CD8-positive, alpha-beta memory T cell (primary cell): ENCODE results near the gene CST8. TPM values are rescaled to one million over a fixed set of nuclear protein-coding genes. Genes with fewer than 3 reads are reported as not detected.
A peak's percentile ranks its signal among the peaks of the same experiment; 100 is the strongest.

Experiments
- CTCF ChIA-PET: fragments of 350-600 bp; sonication (Branson Sonifier 250); formaldehyde crosslinking; loops from one replicate; lab custom pipeline; 2021; ENCODE audit warnings: antibody characterized with exemption; lab: Charles Lee
- POLR2A ChIA-PET: fragments of 350-600 bp; sonication (Branson Sonifier 250); formaldehyde crosslinking; loops from one replicate; lab custom pipeline; 2021; ENCODE audit warnings: antibody characterized with exemption; lab: Charles Lee
- DNase-seq, 5 donors: peaks; one replicate each; pipeline versions ENCODE4 v3.0.0 to v3.0.0-alpha.2; 2020 to 2022; ENCODE audit warnings: mixed read lengths in 1 of 5
- H3K27ac ChIP-seq: one replicate; pipeline ENCODE4 v1.7.0; 2013; ENCODE audit warnings: low read depth, mild to moderate bottlenecking, low read length, moderate library complexity
- H3K27me3 ChIP-seq: 2 replicates; pipeline ENCODE4 v1.7.0; 2013; ENCODE audit warnings: low read length, mild to moderate bottlenecking; ENCODE audit not compliant: insufficient read depth, poor library complexity, severe bottlenecking
- H3K36me3 ChIP-seq: 2 replicates; pipeline ENCODE4 v1.7.0; 2013; ENCODE audit warnings: mild to moderate bottlenecking, low read length, moderate library complexity; ENCODE audit not compliant: insufficient read depth
- H3K4me1 ChIP-seq: 2 replicates; pipeline ENCODE4 v1.7.0; 2013; ENCODE audit warnings: mild to moderate bottlenecking, low read length, moderate library complexity; ENCODE audit not compliant: insufficient read depth
- H3K4me3 ChIP-seq: 2 replicates; pipeline ENCODE4 v1.7.0; 2013; ENCODE audit warnings: mild to moderate bottlenecking, low read length
- H3K9me3 ChIP-seq: 2 replicates; pipeline ENCODE4 v1.7.0; 2013; ENCODE audit warnings: mild to moderate bottlenecking, low read length
- H3K27ac Mint-ChIP-seq, 8 donors: one replicate each; pipeline ENCODE4 v1.8.0; 2020 to 2021; ENCODE audit warnings: mixed read lengths in 8 of 8, mild to moderate bottlenecking in 6 of 8, inconsistent platforms in 3 of 8, moderate library complexity in 3 of 8
- H3K27me3 Mint-ChIP-seq, 2 donors: one replicate each; pipeline ENCODE4 v1.8.0; 2020 to 2021; ENCODE audit warnings: mixed read lengths in 2 of 2, mild to moderate bottlenecking in 1 of 2, moderate library complexity in 1 of 2
- H3K36me3 Mint-ChIP-seq, 3 donors: one replicate each; pipeline ENCODE4 v1.8.0; 2020 to 2021; ENCODE audit warnings: mixed read lengths in 3 of 3, inconsistent platforms in 1 of 3, mild to moderate bottlenecking in 1 of 3
- H3K4me1 Mint-ChIP-seq, 3 donors: one replicate each; pipeline ENCODE4 v1.8.0; 2020 to 2021; ENCODE audit warnings: mixed read lengths in 3 of 3, inconsistent platforms in 1 of 3, mild to moderate bottlenecking in 1 of 3
- H3K4me3 Mint-ChIP-seq, 7 donors: one replicate each; pipeline ENCODE4 v1.8.0; 2020 to 2021; ENCODE audit warnings: mixed read lengths in 7 of 7, mild to moderate bottlenecking in 6 of 7, moderate library complexity in 4 of 7, inconsistent platforms in 2 of 7
- H3K9me3 Mint-ChIP-seq, 5 donors: one replicate each; pipeline ENCODE4 v1.8.0; 2020 to 2022; ENCODE audit warnings: mixed read lengths in 5 of 5, mild to moderate bottlenecking in 3 of 5, moderate library complexity in 2 of 5, inconsistent platforms in 1 of 5
- polyA plus RNA-seq: library from polyadenylated mRNA; unstranded; fragments of 300-500 nt; fragmentation: Illumina TruSeq; gene quantifications from one replicate; pipeline ENCODE4 v1.2.3, GENCODE V29; 2021
- total RNA-seq, 2 experiments: library from RNA; stranded (reverse); gene quantifications; one replicate each; pipeline ENCODE4 v1.2.3, GENCODE V29; 2021

Gene CST8, protein sequence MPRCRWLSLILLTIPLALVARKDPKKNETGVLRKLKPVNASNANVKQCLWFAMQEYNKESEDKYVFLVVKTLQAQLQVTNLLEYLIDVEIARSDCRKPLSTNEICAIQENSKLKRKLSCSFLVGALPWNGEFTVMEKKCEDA
- total RNA-seq (not detected), polyA plus RNA-seq (not detected)

DNA sequence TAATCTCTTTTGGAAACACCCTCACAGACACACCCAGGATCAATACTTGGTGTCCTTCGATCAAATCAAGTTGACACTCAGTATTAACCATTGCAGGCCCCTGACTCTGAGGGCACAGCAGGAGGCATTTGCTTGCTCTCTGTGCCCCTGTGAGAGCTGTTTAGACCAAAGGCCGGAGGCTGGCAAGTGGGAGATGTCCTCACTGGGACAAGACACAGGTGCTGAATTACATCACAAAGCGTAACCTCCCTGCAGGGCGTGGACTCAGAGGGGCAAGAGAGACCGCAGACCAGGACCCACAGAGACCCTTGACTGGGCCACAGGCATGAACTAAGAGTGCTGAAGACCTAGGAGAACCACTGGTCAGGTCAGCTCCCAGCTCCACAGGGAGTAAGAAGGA, at the start of gene CST8:
CST8 (plus strand) TSS at position 301 of the 400 bp plus-strand sequence. CDS start 551 bp downstream, outside the sequence.
- H3K4me3 Mint-ChIP-seq, result no peak within 1 kb of the TSS
- CTCF ChIA-PET, result no interaction called here
- no peaks in the 10 kb centered on the region for H3K4me1 Mint-ChIP-seq

DNA sequence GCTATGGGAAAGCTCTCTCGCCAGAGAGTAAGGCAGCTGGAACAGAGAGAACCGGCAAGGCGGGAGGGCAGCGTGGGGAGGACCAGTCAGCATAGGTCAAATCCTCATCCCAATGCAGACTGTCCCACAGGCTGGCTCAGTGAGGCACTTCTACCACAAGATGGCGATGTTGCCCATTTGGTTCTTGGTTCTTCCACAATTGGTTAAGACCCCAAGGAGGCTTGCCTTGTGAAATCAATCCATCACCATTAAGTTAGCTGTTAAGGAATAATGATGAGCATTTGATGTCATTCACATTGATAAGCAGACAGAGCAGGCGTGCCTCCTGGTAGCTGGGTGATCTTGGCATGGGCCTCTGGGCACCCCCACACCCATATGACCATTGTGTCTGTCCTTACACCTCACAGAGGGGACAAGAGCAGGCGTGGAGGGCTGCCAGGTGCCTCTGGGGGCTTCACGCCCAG, 49.0 kb upstream of the CST8 start:
- no peaks in the 10 kb centered on the region for H3K4me1 ChIP-seq
- no peak overlapping the region for H3K27ac ChIP-seq
- H3K9me3 Mint-ChIP-seq, result no peaks in the 10 kb centered on the region
- no peaks in the 10 kb centered on the region for H3K36me3 Mint-ChIP-seq
- no peaks in the 10 kb centered on the region for H3K9me3 ChIP-seq
- H3K4me1 Mint-ChIP-seq, result peaks cover 0 to 4% (median 0%) of the 10 kb centered on the region in 3 donors
- ChIA-PET POLR2A (no interaction called here), CTCF (interaction anchor here (0.7 to 3.9 kb wide), 20 partner anchors 8 to 170 kb away, joined by 3 to 22 read pairs (median 4); partner anchors contain the start of genes CST11 and NAPB)
- no peak overlapping the region for H3K4me3 ChIP-seq
- H3K27ac Mint-ChIP-seq, result no peak overlapping the region
- H3K36me3 ChIP-seq, result no peaks in the 10 kb centered on the region
- no peaks in the 10 kb centered on the region for H3K27me3 ChIP-seq
- peaks cover 0 to 2% of the 10 kb centered on the region in 2 donors for H3K27me3 Mint-ChIP-seq
- no peak overlapping the region for H3K4me3 Mint-ChIP-seq
- peak; percentile 41 to 73 (median 47) for DNase-seq

More for the DNA sequence above, at the start of gene CST8:
- Mint-ChIP-seq H3K27ac (peak within 1 kb of the TSS in 1 of 8 donors; percentile 18), H3K27me3 (peaks cover 0 to 1% of the 10 kb centered on the region in 2 donors), H3K9me3 (peaks cover 0 to 3% (median under 1%) of the 10 kb centered on the region in 5 donors), H3K36me3 (no peaks in the 10 kb centered on the region)
- no peaks in the 10 kb centered on the region for H3K36me3 ChIP-seq
- no peaks in the 10 kb centered on the region for H3K4me1 ChIP-seq
- no peaks in the 10 kb centered on the region for H3K27me3 ChIP-seq
- POLR2A ChIA-PET, result no interaction called here
- H3K9me3 ChIP-seq, result no peaks in the 10 kb centered on the region
- no peak within 1 kb of the TSS for H3K4me3 ChIP-seq
- no peak for DNase-seq
- H3K27ac ChIP-seq, result no peak within 1 kb of the TSS

DNA sequence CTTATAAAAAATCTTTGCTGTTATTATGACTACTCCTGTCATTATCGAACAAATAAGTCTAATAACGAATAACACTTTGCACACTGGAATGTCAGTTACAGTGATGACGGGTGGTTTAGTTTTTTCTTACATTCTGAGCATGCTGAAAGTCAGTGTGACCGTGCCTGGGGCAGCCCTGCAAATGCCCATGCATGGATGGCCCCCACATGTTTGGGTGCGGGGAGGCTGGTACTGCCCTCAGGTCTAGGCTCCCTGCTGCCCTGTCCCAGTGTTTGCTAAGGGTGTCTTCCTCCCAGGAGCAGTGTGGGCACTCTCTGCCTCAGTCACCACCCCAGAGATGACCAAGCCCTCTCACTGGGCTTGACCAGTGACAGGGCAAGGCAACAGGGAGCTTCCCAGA, 48.5 kb upstream of the CST8 start:
- no peaks in the 10 kb centered on the region for H3K27me3 ChIP-seq
- H3K9me3 ChIP-seq, result no peaks in the 10 kb centered on the region
- ChIA-PET POLR2A (no interaction called here), CTCF (interaction anchor here (0.7 to 3.9 kb wide), 21 partner anchors 8 to 169 kb away, joined by 3 to 22 read pairs (median 4); partner anchors contain the start of genes CST11 and NAPB)
- no peak overlapping the region for H3K27ac ChIP-seq
- Mint-ChIP-seq H3K4me3 (no peak overlapping the region), H3K36me3 (no peaks in the 10 kb centered on the region), H3K27ac (peak overlapping the region in 1 of 8 donors; percentile 23), H3K4me1 (peaks cover 0 to 4% (median 0%) of the 10 kb centered on the region in 3 donors), H3K27me3 (peaks cover 0 to 2% of the 10 kb centered on the region in 2 donors), H3K9me3 (no peaks in the 10 kb centered on the region)
- H3K4me1 ChIP-seq, result no peaks in the 10 kb centered on the region
- no peak for DNase-seq
- H3K4me3 ChIP-seq, result no peak overlapping the region
- no peaks in the 10 kb centered on the region for H3K36me3 ChIP-seq

DNA sequence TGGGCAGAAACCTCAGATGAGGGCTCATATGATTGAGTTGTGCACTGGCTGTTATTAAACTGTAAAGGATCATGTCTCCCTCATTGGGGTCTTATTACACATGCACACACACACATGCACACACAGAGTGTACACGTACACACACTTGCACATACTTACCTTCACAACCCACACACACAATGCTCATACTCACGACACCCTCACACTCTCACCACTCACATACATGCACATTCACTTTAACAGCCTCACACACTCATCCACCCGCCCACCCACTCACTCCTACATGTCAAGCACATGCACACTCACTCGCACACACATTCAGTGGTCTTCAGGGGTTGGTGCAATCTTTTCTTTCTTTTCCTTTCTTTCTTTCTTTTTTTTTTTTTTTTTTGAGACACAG, 46.1 kb upstream of the CST8 start:
- no peaks in the 10 kb centered on the region for H3K9me3 Mint-ChIP-seq
- ChIA-PET CTCF (no interaction called here), POLR2A (no interaction called here)
- H3K4me3 Mint-ChIP-seq, result no peak overlapping the region
- H3K9me3 ChIP-seq, result no peaks in the 10 kb centered on the region
- no peaks in the 10 kb centered on the region for H3K36me3 ChIP-seq
- no peaks in the 10 kb centered on the region for H3K27me3 ChIP-seq
- DNase-seq, result no peak
- no peaks in the 10 kb centered on the region for H3K4me1 ChIP-seq
- peak overlapping the region in 1 of 8 donors; percentile 4 for H3K27ac Mint-ChIP-seq
- H3K36me3 Mint-ChIP-seq, result no peaks in the 10 kb centered on the region
- H3K27ac ChIP-seq, result no peak overlapping the region
- H3K4me3 ChIP-seq, result no peak overlapping the region
- H3K27me3 Mint-ChIP-seq, result peaks cover 0 to 2% of the 10 kb centered on the region in 2 donors
- H3K4me1 Mint-ChIP-seq, result peaks cover 7 to 11% (median 7%) of the 10 kb centered on the region in 3 donors

DNA sequence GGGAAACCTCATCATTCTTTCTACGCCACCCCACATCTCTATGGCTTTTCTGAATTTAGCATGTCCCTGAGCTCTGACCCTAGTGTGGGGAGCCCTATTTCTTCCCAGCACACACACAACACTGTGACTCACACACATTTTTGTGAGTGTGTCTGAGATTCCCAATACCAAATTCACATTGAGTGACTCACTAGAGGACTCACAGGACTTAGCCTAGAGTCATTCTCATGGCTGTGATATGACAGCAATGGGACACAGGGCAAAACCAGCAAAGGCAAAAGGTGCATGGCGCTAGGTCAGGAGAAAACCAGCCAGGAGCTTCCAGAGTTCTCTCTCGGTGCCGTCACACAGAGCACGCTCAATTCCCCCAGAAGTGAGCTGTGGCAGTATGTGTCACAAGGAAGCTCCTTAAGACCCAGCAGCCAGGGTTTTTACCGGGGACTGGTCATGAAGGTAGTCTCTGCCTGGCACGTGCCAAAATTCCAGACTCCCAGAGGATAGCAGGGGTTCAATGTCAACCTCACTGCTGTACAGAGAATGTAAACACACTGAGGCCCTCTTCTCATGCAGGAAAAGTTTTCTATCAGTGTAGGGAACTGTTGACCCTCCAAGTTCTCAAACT, 45.2 kb upstream of the CST8 start:
- Mint-ChIP-seq H3K27ac (peak overlapping the region in 2 of 8 donors; percentile 11 to 82), H3K4me3 (no peak overlapping the region), H3K9me3 (no peaks in the 10 kb centered on the region), H3K27me3 (peaks cover 0 to 2% of the 10 kb centered on the region in 2 donors), H3K36me3 (no peaks in the 10 kb centered on the region), H3K4me1 (peaks cover 7 to 14% (median 8%) of the 10 kb centered on the region in 3 donors)
- Histone ChIP-seq H3K9me3 (no peaks in the 10 kb centered on the region), H3K4me1 (no peaks in the 10 kb centered on the region), H3K4me3 (no peak overlapping the region), H3K27ac (no peak overlapping the region), H3K36me3 (no peaks in the 10 kb centered on the region), H3K27me3 (no peaks in the 10 kb centered on the region)
- POLR2A ChIA-PET, result no interaction called here
- CTCF ChIA-PET, result no interaction called here
- DNase-seq, result no peak

DNA sequence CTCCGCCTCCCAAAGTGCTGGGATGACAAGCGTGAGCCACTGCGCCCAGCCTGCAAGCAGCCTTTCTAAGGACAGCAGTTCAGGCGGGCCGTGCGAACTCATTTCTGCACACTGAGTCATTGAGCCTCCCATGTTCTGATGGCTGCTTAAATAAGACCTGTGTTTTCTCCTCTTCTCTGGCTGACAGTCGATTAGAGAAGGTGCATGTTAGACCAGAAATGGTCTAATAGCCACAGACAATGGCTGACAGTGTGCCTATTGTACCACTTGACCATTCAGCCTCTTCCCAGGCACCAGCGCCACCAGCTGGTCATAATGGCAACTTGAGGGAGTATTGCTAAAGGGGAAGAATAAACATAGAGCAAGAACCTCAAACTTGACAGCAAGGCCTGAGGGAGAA, 44.4 kb upstream of the CST8 start:
- no peaks in the 10 kb centered on the region for H3K36me3 ChIP-seq
- no peak overlapping the region for H3K4me3 ChIP-seq
- Mint-ChIP-seq H3K4me1 (peaks cover 7 to 14% (median 8%) of the 10 kb centered on the region in 3 donors), H3K9me3 (no peaks in the 10 kb centered on the region), H3K4me3 (no peak overlapping the region), H3K27ac (peak overlapping the region in 1 of 8 donors; percentile 58), H3K27me3 (peaks cover 0 to 3% of the 10 kb centered on the region in 2 donors), H3K36me3 (no peaks in the 10 kb centered on the region)
- no peaks in the 10 kb centered on the region for H3K27me3 ChIP-seq
- ChIA-PET POLR2A (no interaction called here), CTCF (interaction anchor here (1.5 kb wide), 1 partner anchor 10 kb away, joined by 5 read pairs; no protein-coding TSS in a partner anchor)
- no peaks in the 10 kb centered on the region for H3K4me1 ChIP-seq
- no peak for DNase-seq
- no peaks in the 10 kb centered on the region for H3K9me3 ChIP-seq
- H3K27ac ChIP-seq, result no peak overlapping the region

DNA sequence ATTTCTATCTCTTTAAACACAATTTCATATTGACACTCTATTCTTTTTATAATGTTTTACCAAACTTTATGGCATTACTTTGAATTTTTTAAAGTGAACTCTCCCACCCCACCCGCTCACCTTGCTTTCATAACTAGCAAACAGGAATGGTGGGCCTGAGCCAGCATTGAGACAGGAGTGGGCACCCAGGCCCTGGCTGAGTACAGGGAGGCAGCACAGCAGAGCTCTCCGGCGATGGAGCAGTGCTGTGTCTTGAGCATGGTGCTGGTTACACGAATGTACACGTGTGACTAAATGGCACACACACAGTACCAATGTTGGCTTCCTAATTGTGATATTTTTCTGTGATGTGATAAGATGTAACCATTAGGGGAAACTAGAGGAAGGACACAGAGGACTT, 42.8 kb upstream of the CST8 start:
- ChIA-PET POLR2A (no interaction called here), CTCF (no interaction called here)
- Mint-ChIP-seq H3K36me3 (no peaks in the 10 kb centered on the region), H3K27me3 (peaks cover 0 to 2% of the 10 kb centered on the region in 2 donors), H3K27ac (no peak overlapping the region), H3K9me3 (no peaks in the 10 kb centered on the region), H3K4me3 (no peak overlapping the region), H3K4me1 (peaks cover 7 to 10% (median 8%) of the 10 kb centered on the region in 3 donors)
- no peak overlapping the region for H3K4me3 ChIP-seq
- no peak overlapping the region for H3K27ac ChIP-seq
- H3K36me3 ChIP-seq, result no peaks in the 10 kb centered on the region
- DNase-seq, result no peak
- no peaks in the 10 kb centered on the region for H3K9me3 ChIP-seq
- no peaks in the 10 kb centered on the region for H3K4me1 ChIP-seq
- no peaks in the 10 kb centered on the region for H3K27me3 ChIP-seq

DNA sequence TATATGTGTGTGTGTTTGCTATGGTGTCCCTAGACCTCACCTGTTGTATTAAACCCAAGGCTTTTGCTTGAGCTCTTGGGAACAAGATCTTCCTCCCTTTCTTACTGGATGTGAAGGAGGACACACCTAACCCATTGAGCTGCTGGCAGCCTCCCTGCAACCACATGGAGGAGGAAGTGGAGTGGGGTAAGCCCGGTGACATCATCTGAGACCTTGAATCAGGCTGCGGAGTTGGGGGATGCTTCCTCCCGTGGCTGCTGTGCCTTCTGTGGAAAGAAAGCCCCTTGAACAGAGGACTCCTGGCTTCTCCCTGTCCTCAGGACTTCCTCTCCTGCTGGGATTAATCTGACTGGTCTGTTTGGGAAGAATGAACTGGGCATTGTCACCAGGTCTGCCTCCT, 41.5 kb upstream of the CST8 start:
- POLR2A ChIA-PET, result no interaction called here
- Histone ChIP-seq H3K27ac (no peak overlapping the region), H3K4me1 (no peaks in the 10 kb centered on the region), H3K9me3 (no peaks in the 10 kb centered on the region), H3K4me3 (no peak overlapping the region), H3K27me3 (no peaks in the 10 kb centered on the region), H3K36me3 (no peaks in the 10 kb centered on the region)
- Mint-ChIP-seq H3K36me3 (no peaks in the 10 kb centered on the region), H3K27ac (peak overlapping the region in 3 of 8 donors; percentile 28 to 77 (median 64)), H3K9me3 (no peaks in the 10 kb centered on the region), H3K27me3 (peaks cover 0 to 2% of the 10 kb centered on the region in 2 donors), H3K4me3 (no peak overlapping the region), H3K4me1 (peaks cover 7 to 10% (median 8%) of the 10 kb centered on the region in 3 donors)
- no peak for DNase-seq
- CTCF ChIA-PET, result no interaction called here
